ENCODE measurements around the gene TMEM169.

TMEM169 gene, protein sequence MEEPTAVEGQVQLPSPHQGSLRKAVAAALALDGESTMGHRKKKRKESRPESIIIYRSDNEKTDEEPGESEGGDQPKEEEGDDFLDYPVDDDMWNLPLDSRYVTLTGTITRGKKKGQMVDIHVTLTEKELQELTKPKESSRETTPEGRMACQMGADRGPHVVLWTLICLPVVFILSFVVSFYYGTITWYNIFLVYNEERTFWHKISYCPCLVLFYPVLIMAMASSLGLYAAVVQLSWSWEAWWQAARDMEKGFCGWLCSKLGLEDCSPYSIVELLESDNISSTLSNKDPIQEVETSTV

DNA sequence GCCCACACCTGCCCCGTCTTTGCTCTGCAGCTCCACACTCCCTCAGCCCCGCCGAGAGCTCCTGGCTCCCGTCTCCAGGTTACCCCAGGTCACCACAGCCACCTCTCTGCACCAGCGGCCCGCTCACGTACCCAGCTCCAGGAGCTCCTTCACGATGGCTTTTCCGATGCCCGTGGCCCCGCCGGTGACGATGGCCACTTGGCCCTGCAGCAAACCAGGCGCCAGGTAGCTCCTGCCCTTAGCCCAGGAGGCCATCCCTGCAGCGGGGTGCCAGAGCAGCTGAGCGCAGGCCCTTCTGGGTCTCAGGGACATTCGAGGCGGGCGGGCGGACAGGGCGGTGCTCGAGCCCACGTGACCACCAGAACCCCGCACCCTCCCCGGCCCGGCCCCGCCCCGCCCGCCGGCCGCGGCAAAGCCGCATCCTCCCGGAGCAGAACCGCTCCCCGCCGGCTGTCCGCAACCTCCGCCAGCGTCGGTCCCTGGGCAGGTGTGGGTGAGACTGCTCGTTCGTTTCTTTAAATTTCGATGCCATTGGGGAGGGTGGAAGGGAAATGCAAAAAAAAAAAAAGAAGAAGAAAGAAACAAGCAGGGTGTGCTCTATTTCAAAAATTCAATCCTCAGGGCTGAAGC, at the start of gene TMEM169, which contains the start of gene PECR:
Gene TMEM169 (plus strand): TSS at position 433 of the 630 bp plus-strand sequence. CDS start 14,045 bp downstream, outside the sequence.
Gene PECR (minus strand): TSS at position 323 of the 630 bp plus-strand sequence. CDS start 68 bp downstream, at position 255.
- DNase-seq (ENCODE audit: low spot score), result peak; percentile 84

GRCh38 chr2:216031960-216032689, 49.6 kb upstream of the TMEM169 start:
- peak; percentile 31 for DNase-seq (ENCODE audit: low spot score)

- DNase-seq (ENCODE audit: low spot score), result no peak
Observed at GRCh38 chr2:216033403-216033802, 48.3 kb upstream of the TMEM169 start.

DNA sequence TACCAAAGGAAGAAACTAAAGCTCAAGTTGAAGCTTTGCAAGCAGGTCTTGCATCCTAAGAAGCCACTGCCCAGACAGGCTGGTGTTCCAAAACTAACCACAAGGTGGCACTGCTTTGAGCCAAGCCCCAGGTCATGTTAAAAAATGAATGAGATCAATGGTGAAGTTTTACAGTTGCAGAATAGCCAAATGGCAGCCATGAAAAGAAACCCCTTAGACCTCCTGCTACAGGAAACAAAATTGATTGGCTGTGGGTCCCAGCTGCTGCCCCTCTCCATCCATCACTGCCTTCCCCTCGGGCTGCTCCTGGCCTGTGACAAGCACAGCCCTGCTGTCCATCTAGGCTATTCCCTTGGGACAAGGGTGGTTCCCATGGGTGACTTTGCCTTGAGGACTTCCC, 47.7 kb upstream of the TMEM169 start:
- DNase-seq (ENCODE audit: low spot score), result peak; percentile 56

DNA sequence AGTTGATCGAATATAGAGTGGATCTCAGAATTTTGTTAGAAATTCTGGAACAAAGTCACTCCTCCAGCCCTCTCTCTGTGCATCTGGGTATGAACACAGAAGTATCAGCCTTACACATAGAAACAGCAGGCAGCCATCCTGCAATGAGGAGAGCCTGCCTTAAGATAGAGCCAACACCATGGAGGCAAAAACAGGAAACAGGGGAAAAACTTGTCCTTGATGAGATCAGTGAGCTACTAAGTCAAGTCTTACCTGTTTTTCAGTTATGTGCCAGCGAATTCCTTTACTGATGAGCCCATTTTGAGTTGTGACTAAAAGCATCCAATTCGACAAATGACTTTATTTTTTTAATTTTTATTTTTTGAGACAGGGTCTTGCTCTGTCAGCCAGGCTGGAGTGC, 41.8 kb upstream of the TMEM169 start:
- no peak for DNase-seq (ENCODE audit: low spot score)

DNA sequence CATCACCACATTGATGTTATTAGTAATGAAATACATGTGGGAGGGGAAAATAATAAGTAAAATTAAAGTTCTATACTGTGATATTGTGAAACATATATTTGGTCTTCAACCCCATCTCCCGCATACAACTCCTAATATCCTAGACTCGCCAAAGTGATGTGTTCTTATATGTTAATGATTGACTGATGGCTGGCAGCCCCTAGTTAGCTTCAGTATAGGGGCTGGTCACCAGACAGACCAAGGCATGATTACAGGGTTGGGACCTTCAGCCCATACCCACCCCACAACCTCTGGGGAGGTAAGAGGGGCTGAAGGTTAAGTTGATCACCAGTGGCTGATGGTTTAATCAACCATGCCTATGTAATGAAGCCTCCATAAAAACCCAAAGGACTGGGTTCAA, 40.3 kb upstream of the TMEM169 start:
- DNase-seq (ENCODE audit: low spot score), result no peak

- DNase-seq (ENCODE audit: low spot score), result no peak
Observed at GRCh38 chr2:216043949-216044348, 37.8 kb upstream of the TMEM169 start.

DNA sequence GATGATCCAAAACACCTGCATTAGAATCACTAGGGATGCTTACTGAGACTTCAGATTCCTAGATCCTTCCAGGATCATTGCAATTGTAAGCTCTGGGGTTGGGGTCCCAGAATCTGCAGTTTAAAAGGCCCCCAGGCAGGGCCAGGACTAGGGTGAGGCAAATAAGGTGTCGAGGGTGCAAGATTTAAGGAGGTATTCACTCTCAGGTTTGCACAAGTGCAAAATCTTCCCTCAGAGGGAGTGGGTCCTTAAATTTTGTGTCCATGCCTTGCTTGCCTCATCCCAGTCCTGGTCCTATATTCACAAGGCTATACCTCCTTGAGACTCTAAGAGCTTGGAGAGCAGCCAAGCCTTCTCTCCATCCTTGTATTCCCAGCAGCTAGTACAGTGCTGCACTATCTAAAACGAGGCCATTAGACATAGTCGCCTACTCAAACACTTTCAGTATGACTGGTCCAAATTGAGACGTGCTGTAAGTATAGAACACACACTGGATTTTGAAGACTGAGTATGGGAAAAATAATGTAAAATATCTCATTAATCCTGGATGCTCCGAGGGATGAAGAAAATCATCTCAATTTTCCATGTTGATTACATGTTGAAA, 36.7 kb upstream of the TMEM169 start:
- DNase-seq (ENCODE audit: low spot score), result no peak

GRCh38 chr2:216047397-216047796, 34.3 kb upstream of the TMEM169 start:
- DNase-seq (ENCODE audit: low spot score), result no peak

- no peak for DNase-seq (ENCODE audit: low spot score)
Observed at GRCh38 chr2:216049452-216049851, 32.3 kb upstream of the TMEM169 start.

DNA sequence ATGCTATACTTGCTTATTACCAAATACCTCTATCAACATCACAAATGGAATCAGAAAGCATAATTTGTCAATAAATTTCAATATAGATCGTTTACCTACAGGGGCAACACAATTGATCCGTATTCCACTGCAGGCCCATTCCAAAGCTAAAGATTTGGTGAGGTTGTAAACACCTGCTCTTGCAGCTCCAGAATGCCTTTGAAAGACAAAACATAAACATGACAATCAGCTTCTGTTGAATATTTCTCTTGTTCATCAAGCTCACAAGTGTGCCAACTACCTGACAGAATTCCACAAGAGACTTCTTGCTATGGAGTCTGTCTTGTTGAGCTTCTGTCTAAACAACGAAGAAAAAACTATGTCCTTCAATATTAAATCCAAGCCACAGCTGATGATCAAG, 30.4 kb upstream of the TMEM169 start:
- DNase-seq (ENCODE audit: low spot score), result no peak

GRCh38 chr2:216052420-216052819, 29.3 kb upstream of the TMEM169 start:
- no peak for DNase-seq (ENCODE audit: low spot score)

DNA sequence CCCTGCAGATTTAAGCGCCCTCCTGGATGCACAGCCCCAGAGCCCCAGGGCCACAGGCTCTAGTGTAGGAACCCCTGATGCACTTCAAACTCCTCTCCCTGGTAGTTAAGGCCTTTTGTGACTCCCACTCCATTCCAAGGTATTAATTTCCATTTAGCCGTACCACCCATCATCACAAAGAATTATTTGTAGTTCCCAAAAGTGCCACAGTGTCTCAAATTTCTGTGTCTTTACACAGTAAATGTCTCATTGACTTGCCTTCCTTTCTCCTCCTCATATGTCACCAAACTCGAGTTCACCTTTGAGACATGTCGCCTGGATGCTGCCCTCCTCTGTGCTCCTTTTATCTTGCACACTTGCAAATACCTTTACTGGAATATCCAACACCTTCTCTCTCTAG, 26.0 kb upstream of the TMEM169 start:
- no peak for DNase-seq (ENCODE audit: low spot score)

- no peak for DNase-seq (ENCODE audit: low spot score)
Observed at GRCh38 chr2:216056739-216057138, 25.0 kb upstream of the TMEM169 start.

- DNase-seq (ENCODE audit: low spot score), result peak; percentile 10
Observed at GRCh38 chr2:216057688-216058193, 24.0 kb upstream of the TMEM169 start.

GRCh38 chr2:216059233-216059834, 22.4 kb upstream of the TMEM169 start:
- DNase-seq (ENCODE audit: low spot score), result no peak

- DNase-seq (ENCODE audit: low spot score), result no peak
Observed at GRCh38 chr2:216064014-216064630, 17.6 kb upstream of the TMEM169 start.

DNA sequence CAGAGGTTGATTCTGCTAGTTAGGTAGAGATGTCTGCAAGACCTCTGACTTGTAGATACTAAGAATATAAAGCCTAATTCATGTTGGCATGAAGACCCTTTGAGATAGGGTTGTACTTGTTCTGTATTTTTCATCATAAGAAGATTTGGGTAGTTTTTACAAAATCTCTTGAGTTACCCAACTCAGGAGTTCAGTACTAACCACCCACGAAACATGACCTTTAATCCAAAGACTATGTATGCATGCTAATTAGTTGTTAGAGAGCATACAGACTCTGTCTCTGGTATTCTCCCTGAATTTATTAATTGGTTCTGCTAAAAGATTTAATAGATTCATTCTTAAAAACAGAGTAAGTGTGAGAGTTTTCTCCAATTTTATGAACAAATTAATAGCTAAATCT, 17.1 kb upstream of the TMEM169 start:
- no peak for DNase-seq (ENCODE audit: low spot score)

- DNase-seq (ENCODE audit: low spot score), result no peak
Observed at GRCh38 chr2:216066230-216066629, 15.5 kb upstream of the TMEM169 start.

DNA sequence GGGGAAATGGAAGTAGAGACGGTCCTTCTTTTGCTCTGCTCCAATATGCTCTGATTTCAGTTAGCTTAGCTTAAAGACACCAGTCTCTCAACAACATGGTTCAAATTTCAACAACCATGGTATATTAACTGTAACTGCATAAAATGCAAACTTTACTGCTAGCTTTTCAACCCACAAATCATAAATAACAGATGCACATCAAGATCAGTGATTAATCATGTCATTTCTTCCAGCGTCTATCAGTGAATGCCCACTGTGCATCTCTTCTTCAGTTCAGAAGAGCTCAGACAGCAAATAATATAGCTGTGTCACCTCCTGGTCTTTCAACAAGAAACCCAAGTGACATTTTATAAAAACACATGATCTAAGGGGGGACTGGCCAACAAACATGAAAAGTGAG, 12.7 kb upstream of the TMEM169 start:
- DNase-seq (ENCODE audit: low spot score), result no peak

DNA sequence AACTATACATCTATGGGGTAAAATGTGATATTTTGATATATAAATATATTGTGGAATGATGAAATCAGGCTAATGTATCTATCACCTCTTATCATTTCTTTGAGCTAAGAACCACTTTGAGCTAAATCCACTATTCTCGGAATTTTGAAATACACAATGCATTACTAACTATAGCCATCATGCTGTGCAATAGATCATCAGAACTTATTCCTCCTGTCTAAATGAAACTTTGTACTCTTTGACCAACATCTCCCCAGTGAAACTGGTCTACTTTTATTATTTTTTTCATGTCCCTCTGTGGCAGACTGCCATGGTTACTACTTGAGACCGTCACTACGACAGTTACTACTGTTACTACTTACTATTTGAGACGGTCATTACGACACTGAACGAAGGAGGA, 11.5 kb upstream of the TMEM169 start:
- DNase-seq (ENCODE audit: low spot score), result no peak

Data from putamen (tissue), 1 donor.